ENCODE measurements around the gene SHISAL2A.

SHISAL2A gene

GRCh38 chr1:52621950-52622349, 11.0 kb upstream of the SHISAL2A start:
- FAIRE-seq (no peak), DNase-seq (ENCODE audit: insufficient read length, low spot score) (no peak)
- TF ChIP-seq CTCF (IDR thresholded peaks at IDR 0.05; ENCODE audit: insufficient read depth, missing control alignments): no peak

- DNase-seq (ENCODE audit: insufficient read length, low spot score): no peak
- FAIRE-seq: no peak
- TF ChIP-seq CTCF (IDR thresholded peaks at IDR 0.05; ENCODE audit: insufficient read depth, missing control alignments): no peak
These were observed 9.2 kb upstream of the SHISAL2A start for GRCh38 chr1:52623812-52624211.

- no peak for TF ChIP-seq CTCF (IDR thresholded peaks at IDR 0.05; ENCODE audit: insufficient read depth, missing control alignments)
- no peak for DNase-seq (ENCODE audit: insufficient read length, low spot score)
- FAIRE-seq: no peak
These were observed 5.9 kb upstream of the SHISAL2A start for GRCh38 chr1:52627028-52627427.

GRCh38 chr1:52628614-52629324, 4.2 kb upstream of the SHISAL2A start:
- FAIRE-seq: no peak
- DNase-seq (ENCODE audit: insufficient read length, low spot score): no peak
- no peak for TF ChIP-seq CTCF (IDR thresholded peaks at IDR 0.05; ENCODE audit: insufficient read depth, missing control alignments)

- FAIRE-seq (no peak), DNase-seq (ENCODE audit: insufficient read length, low spot score) (no peak)
- TF ChIP-seq CTCF (IDR thresholded peaks at IDR 0.05; ENCODE audit: insufficient read depth, missing control alignments): no peak
These were observed 3.7 kb upstream of the SHISAL2A start for GRCh38 chr1:52629325-52629643.

- TF ChIP-seq CTCF (IDR thresholded peaks at IDR 0.05; ENCODE audit: insufficient read depth, missing control alignments): no peak
- FAIRE-seq: no peak
These were observed 3.3 kb upstream of the SHISAL2A start for GRCh38 chr1:52629667-52630066.

GRCh38 chr1:52631759-52632331, 1.1 kb upstream of the SHISAL2A start:
- TF ChIP-seq CTCF (IDR thresholded peaks at IDR 0.05; ENCODE audit: insufficient read depth, missing control alignments): no peak
- FAIRE-seq (no peak), DNase-seq (ENCODE audit: insufficient read length, low spot score) (no peak)

More at GRCh38 chr1:52629667-52630066, 3.3 kb upstream of the SHISAL2A start:
- DNase-seq (ENCODE audit: insufficient read length, low spot score): no peak

Measured in D721Med (cell line).